MCF 10A (cell line): Measurements from ENCODE around the gene TUBB3. TPM values are rescaled to one million over a fixed set of nuclear protein-coding genes. Genes with fewer than 3 reads are reported as not detected.

Source experiments
- BruUV-seq: library from RNA; stranded (reverse); fragments of 400-500 nt; replicated peaks from 2 replicates; lab custom pipeline; 2021; lab: Mats Ljungman, UMichigan
- CTCF ChIA-PET: fragments of 300-600 bp; sonication (Branson Sonifier 250); formaldehyde crosslinking; extraction: SDS; loops from one replicate; lab custom pipeline; 2021; ENCODE audit warnings: antibody characterized with exemption, inconsistent platforms; lab: Yijun Ruan, JAX
- POLR2A ChIA-PET: fragments of 300-600, 350-650 bp; sonication (Branson Sonifier 250); formaldehyde crosslinking; extraction: SDS; loops from one replicate; lab custom pipeline; 2020; ENCODE audit warnings: antibody characterized with exemption, inconsistent platforms; lab: Yijun Ruan, JAX
- DNase-seq: peaks from one replicate; pipeline ENCODE4 v3.0.0-alpha.2; 2018; ENCODE audit not compliant: unreplicated experiment
- H3K27ac Mint-ChIP-seq: one replicate; pipeline ENCODE4 v1.8.0; 2022; ENCODE audit warnings: mild to moderate bottlenecking, low read depth, mixed read lengths; ENCODE audit not compliant: unreplicated experiment
- H3K27me3 Mint-ChIP-seq: one replicate; pipeline ENCODE4 v1.8.0; 2022; ENCODE audit warnings: mixed read lengths; ENCODE audit not compliant: insufficient read depth, unreplicated experiment
- H3K36me3 Mint-ChIP-seq: one replicate; pipeline ENCODE4 v1.8.0; 2022; ENCODE audit warnings: mild to moderate bottlenecking, moderate library complexity, mixed read lengths; ENCODE audit not compliant: insufficient read depth, unreplicated experiment
- H3K4me1 Mint-ChIP-seq: one replicate; pipeline ENCODE4 v1.8.0; 2022; ENCODE audit warnings: mixed read lengths; ENCODE audit not compliant: insufficient read depth, unreplicated experiment
- H3K4me3 Mint-ChIP-seq: one replicate; pipeline ENCODE4 v1.8.0; 2022; ENCODE audit warnings: mild to moderate bottlenecking, moderate library complexity, mixed read lengths; ENCODE audit not compliant: unreplicated experiment
- H3K9me3 Mint-ChIP-seq: one replicate; pipeline ENCODE4 v1.8.0; 2022; ENCODE audit warnings: mixed read lengths; ENCODE audit not compliant: unreplicated experiment
- CTCF ChIP-seq: fragments of 200-600 bp; IDR thresholded peaks from one replicate; pipeline ENCODE4 v1.8.0; 2022; ENCODE audit warnings: antibody characterized with exemption, mild to moderate bottlenecking; ENCODE audit not compliant: unreplicated experiment
- intact Hi-C: fragments of 100-400 bp; cut with micrococcal nuclease; formaldehyde crosslinking; loops from 2 replicates; pipeline ENCODE4 v1.14.1; 2022
- total RNA-seq: library from RNA; stranded (reverse); gene quantifications from 2 replicates; pipeline ENCODE4 v1.2.3, GENCODE V29; 2022

Gene TUBB3
- total RNA-seq, 1 experiment from 2014 or later: 23.0 TPM

DNA sequence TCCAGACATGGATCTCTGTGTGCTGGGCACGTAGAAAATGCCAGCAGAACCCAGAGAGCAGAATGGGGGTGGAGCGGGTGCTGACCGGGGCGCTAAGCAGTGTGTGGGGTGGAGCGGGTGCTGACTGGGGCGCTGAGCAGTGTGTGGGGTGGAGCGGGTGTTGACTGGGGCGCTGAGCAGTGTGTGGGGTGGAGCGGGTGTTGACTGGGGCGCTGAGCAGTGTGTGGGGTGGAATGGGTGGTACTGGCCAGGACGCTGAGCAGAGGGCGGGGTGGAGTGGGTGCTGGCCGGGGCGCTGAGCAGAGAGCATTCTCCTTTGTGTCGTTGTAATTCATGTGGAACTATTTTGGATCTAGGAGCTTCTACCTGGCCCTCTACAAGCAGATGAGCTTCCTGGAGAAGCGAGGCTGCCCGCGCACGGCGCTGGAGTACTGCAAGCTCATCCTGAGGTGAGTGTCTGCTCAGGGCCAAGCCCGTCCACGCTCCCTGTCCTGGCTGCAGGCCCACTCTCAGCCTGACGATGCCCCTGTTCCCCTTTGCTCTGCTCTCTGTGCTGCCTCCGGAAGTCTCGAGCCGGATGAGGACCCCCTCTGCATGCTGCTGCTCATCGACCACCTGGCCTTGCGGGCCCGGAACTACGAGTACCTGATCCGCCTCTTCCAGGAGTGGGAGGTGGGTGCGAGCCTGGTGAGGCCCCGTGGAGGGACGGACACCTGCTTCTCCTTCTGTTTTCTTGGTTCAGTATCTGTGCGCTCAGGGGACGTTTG lies 24.8 kb upstream of the TUBB3 start:
- H3K9me3 Mint-ChIP-seq: no peaks in the 10 kb centered on the region
- H3K27ac Mint-ChIP-seq: no peak overlapping the region
- no peak overlapping the region for H3K4me3 Mint-ChIP-seq
- BruUV-seq: no TSS peak
- H3K27me3 Mint-ChIP-seq: no peaks in the 10 kb centered on the region
- ChIA-PET POLR2A (interaction anchor here (1.3 kb wide), 1 partner anchor 24 kb away, joined by 4 read pairs; no protein-coding TSS in a partner anchor), CTCF (no interaction called here)
- intact Hi-C loops: no loop called here
- H3K36me3 Mint-ChIP-seq: peaks cover 46% of the 10 kb centered on the region
- no peak for TF ChIP-seq CTCF
- no peak for DNase-seq
- H3K4me1 Mint-ChIP-seq: no peaks in the 10 kb centered on the region

DNA sequence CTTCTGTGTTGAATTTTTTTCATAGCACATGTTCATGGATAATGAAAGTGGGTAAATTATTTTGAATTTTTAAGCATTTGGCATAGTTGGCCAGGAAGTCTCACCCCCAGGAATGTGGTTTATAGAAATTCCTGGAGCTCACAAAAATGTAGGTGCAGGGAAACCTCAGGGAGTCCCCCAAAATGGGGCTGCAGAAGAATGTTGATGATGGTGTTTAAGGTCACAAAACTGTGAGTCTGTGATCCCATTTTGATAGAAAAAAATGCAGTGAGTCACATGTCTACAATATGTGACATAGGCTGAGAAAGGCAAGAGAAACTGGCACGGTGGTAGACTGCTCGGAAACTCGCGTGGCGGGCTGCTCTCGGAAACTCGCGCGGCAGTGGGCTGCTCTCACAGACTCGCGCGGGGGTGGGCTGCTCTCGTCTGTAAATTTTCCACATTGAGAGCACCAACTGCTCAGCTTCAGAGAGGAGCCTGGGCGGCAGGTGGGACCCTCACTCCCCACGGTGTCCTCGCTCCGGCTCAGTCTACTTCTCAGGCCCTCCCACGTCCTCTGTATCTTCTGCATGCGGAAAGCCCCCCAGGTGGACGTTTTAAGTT lies 23.2 kb upstream of the TUBB3 start:
- CTCF ChIA-PET: no interaction called here
- no peaks in the 10 kb centered on the region for H3K27me3 Mint-ChIP-seq
- DNase-seq: no peak
- H3K9me3 Mint-ChIP-seq: no peaks in the 10 kb centered on the region
- intact Hi-C loops: no loop called here
- no peak overlapping the region for H3K4me3 Mint-ChIP-seq
- POLR2A ChIA-PET: interaction anchor here (0.9 kb wide), 1 partner anchor 9 kb away, joined by 4 read pairs; no protein-coding TSS in a partner anchor
- no TSS peak for BruUV-seq
- H3K27ac Mint-ChIP-seq: no peak overlapping the region
- peaks cover 57% of the 10 kb centered on the region for H3K36me3 Mint-ChIP-seq
- no peak for TF ChIP-seq CTCF
- no peaks in the 10 kb centered on the region for H3K4me1 Mint-ChIP-seq

GRCh38 chr16:89900885-89901284 lies 22.3 kb upstream of the TUBB3 start:
- CTCF ChIA-PET: no interaction called here

More at GRCh38 chr16:89900885-89901284, 22.3 kb upstream of the TUBB3 start:
- BruUV-seq: no TSS peak
- no peak overlapping the region for H3K4me3 Mint-ChIP-seq
- no peak for DNase-seq
- intact Hi-C loops: no loop called here
- H3K4me1 Mint-ChIP-seq: no peaks in the 10 kb centered on the region
- H3K27me3 Mint-ChIP-seq: no peaks in the 10 kb centered on the region
- H3K27ac Mint-ChIP-seq: no peak overlapping the region
- H3K36me3 Mint-ChIP-seq: peaks cover 60% of the 10 kb centered on the region
- POLR2A ChIA-PET: interaction anchor here (1.1 kb wide), 1 partner anchor 9 kb away, joined by 3 read pairs; no protein-coding TSS in a partner anchor
- H3K9me3 Mint-ChIP-seq: no peaks in the 10 kb centered on the region
- no peak for TF ChIP-seq CTCF
